ENCODE data around the gene LLGL2. TPM values are rescaled to one million over a fixed set of nuclear protein-coding genes. Genes with fewer than 3 reads are reported as not detected.
A peak's percentile ranks its signal among the peaks of the same experiment; 100 is the strongest.
"Not testable (repeated sequence)": the region's sequence is repeated elsewhere in the genome, so short reads cannot be mapped to it uniquely, and the experiment has no call there.

LLGL2 gene
- total RNA-seq, 1 donor from 2014 or later: 2.7 TPM

DNA sequence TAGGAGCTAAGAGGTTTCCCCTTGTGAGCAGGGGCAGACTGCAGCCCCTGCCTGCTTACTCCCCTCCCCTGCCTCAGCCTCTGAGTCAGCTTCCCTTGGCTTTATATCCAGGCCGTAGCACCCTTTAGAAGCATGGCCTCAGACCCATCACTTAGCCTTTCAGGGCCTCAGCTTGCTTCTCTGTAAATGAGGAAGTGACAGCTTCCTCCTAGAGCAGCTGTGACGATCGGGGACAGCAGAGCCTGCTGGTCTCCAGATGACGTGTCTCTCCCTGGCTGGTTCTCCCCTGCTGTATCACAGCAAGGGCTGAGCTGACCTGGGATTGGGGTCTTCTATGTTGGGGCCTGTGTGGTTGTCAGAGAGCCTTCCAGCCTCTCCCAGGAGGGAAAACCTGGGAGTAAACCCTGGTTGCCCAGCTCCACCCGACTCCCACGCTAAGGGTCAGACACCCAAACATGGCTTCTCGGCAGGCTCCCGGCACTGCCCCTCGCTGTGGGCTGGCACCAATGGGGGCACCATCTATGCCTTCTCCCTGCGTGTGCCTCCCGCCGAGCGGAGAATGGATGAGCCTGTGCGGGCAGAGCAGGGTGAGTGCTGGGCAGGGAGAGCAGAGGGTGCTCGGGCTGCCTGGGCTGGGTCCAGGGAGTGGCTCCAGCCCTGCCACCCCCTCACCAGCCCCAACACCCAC lies 45.8 kb downstream of the LLGL2 start:
- DNase-seq: no peak

DNA sequence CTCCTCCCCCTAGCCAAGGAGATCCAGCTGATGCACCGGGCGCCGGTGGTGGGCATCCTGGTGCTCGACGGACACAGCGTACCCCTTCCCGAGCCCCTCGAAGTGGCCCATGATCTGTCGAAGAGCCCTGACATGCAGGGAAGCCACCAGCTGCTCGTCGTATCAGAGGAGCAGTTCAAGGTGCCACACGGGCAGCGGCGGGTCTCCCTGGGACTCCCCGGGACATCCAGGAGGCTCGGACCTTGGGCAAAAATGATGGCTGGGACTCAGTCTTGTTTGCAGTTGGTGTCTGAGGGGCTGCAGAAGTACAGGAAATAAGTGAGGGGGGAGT lies 46.4 kb downstream of the LLGL2 start:
- DNase-seq: no peak

DNA sequence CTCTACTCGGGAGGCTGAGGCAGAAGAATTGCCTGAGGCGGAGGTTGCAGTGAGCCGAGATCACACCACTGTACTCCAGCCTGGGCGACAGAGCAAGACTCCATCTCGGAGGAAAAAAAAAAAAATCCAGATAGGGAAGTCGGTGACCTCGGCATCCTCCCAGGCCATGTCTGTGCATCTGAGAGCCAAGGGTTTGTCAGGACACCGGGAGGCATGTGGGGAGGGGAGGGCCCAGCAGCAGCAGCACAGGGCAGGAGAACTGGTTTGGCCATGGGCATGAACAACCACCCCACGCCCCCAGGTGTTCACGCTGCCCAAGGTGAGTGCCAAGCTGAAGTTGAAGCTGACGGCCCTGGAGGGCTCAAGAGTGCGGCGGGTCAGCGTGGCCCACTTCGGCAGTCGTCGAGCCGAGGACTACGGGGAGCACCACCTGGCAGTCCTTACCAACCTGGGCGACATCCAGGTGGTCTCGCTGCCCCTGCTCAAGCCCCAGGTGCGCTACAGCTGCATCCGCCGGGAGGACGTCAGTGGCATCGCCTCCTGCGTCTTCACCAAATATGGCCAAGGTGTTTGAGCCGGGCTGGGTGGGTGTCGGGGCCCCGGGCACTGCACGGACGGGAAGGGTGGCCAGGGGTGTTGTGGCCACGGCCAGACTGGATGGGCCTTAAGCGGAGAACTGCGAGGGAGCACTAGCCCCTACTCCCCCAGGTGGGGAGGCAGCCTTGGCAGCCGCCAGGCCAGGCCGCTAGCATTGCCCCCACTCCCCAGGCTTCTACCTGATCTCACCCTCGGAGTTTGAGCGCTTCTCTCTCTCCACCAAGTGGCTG lies 47.4 kb downstream of the LLGL2 start:
- DNase-seq: no peak

DNA sequence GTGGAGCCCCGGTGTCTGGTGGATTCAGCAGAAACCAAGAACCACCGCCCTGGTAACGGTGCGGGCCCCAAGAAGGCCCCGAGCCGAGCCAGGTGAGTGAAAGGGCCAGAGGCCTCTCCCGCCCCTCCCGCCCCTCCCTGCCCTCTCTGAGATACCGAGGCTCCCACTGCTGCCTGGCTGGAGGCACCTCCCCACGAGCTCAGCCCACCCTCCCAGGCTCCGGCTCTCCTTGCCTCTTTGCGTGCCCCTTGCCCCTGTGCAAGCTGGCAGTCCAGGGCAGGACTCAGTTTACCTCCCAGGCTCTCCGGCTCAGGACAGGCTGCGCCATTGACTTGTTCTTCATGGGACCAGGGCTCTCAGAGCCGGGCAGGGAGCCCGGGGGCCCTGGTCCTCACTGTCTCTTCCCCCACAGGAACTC lies 48.1 kb downstream of the LLGL2 start:
- no peak for DNase-seq

DNA sequence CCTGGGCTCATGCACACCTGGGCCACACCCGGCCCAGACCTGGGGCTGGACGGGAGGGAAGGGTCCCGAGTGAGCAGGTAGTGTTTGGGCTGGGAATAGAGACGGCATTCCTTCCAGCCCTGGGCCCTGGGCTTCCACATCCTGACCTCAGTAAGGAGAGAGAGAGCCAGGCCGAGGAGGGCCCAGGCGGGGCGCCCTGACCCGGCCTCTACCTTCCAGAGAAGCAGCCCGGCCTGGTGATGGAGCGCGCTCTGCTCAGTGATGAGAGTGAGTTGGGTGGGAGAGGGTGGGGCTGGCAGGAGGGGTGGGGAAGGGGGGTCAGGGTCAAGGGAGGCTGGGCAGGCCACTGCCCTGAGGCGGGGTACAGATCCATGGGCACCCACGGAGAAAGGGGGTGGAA lies 48.5 kb downstream of the LLGL2 start:
- DNase-seq: no peak

DNA sequence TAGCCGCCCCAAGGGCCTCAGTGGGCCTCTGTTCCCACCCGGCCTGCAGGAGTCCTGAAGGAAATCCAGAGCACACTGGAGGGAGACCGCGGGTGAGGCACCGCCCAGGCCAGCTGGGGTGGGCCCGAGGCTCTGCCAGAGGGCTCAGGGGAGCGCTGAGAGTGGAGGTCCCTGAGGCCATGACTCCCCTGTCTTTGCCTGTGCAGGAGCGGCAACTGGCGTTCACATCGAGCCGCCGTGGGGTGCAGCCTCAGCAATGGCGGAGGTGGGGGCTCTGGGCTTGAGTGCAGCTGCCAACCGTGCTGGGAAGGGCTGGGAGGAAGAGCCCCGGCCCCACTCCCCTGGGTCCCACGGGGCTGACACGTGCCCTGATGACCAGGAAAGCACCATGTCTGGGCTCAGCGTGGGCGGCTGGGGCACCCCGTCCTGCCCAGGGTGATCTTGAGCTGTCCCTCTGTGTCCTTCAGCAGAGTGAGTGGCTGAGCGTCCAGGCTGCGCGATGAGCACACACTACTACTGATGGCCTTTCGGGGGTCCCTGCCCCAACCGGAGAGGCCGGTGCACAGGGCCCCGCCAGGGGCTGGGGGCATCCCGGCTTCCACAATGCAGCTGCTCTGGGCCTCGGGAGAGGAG lies 49.0 kb downstream of the LLGL2 start:
- no peak for DNase-seq

DNA sequence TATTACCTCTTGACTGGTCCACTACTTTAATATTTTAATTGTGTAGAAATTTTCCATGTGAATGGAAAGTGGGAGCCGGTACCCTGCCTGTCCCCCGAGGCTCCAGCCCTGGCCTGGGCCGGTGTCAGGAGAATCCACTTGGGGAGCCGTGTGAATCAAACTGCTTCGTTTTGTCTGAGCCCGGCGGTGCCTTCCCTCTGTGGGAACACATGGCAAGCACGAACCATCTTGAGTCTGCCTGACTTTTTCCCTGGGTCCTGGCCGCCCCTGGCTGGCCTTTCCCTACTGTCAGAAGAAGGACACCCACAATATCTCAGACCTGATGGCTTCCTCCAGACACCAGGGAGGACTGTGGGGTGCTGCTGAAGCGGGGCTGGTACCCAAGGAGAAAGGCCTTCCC lies 49.7 kb downstream of the LLGL2 start:
- no peak for DNase-seq

DNA sequence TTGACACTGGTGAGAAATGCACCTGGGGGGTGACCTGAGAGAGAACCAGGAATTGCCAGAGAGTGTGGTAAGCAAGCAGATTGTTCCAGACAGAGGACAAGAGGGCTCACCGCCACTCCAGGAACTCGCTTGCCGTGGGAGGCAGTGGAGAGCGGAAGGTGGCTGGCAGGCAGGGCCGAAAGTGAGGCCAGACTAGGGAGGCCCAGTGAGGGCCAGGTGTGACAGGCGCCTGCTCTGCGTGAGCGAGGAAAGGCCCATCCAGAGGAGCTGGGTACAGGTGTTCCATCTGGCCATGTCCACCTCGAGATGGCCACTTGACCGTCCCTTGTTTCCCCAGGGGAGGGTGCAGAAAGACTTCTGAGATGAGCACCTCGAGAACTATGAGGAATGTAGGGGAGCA lies 50.2 kb downstream of the LLGL2 start:
- no peak for DNase-seq

DNA sequence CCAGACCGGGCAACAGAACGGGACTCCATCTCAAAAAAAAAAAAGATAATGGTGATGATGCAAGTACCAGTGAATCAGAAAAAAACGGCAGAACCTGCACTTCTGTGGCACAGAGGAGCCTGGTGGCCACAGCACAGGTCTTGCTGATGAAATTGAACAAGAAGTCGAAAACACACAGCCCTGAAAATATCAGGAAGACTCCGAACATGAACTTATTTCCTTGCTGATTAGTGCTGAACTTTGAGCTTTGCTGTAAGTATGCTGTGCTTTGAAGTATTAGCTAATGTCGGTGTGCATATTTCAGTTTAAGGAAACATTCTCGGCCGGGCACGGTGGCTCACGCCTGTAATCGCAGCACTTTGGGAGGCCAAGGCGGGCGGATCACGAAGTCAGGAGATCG lies 51.2 kb downstream of the LLGL2 start:
- no peak for DNase-seq

DNA sequence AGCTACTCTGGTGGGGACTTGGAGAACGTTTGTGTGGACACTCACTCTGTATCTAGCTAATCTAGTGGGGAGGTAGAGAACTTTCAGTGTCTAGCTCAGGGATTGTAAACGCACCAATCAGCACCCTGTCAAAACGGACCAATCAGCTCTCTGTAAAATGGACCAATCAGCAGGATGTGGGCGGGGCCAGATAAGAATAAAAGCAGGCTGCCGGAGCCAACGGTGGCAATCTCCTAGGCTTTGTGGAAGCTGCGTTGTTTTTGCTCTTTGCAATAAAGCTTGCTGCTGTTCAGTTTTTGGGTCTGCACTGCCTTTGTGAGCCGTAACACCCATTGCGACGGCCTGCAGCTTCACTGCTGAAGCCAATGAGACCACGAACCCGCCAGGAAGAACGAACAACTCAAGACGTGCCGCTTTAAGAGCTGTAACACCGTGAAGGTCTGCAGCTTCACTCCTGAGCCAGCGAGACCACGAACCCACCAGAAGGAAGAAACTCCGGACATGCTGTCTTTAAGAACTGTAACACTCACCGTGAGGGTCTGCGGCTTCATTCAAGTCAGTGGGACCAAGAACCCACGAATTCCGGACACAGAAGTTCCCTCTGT lies 55.7 kb downstream of the LLGL2 start:
- DNase-seq: not testable (repeated sequence)

DNA sequence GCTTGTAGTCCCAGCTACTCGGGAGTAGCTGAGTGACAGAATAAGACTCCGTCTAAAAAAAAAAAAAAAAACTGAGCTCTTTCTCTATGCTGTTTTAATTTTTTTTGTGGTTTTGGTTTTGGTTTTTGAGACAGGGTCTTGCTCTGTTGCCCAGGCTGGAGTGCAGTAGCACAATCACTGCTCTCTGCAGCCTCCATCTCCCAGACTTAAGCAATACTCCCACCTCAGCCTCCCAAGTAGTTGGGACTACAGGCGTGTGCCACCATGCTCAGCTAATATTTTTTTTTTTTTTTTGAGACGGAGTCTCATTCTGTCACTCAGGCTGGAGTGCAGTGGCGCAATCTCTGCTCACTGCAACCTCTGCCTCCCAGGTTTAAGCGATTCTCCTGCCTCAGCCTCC lies 57.7 kb downstream of the LLGL2 start:
- DNase-seq: not testable (repeated sequence)

DNA sequence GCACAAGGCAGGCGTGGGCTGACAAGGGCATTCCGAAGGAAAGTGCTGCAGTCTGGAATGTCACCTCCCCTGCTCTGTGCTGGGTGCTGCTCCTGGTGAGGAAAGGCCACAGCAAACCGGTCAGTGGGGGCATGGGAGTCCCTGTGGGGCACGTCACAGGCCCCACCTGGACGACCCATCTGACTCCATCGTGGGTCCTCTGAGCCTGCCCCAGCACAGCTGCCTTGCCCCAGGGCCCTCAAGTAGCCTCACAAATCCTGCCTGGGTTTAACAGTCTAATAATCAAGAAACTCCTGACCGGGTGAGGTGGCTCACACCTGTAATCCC lies 59.3 kb downstream of the LLGL2 start:
- no peak for DNase-seq

DNA sequence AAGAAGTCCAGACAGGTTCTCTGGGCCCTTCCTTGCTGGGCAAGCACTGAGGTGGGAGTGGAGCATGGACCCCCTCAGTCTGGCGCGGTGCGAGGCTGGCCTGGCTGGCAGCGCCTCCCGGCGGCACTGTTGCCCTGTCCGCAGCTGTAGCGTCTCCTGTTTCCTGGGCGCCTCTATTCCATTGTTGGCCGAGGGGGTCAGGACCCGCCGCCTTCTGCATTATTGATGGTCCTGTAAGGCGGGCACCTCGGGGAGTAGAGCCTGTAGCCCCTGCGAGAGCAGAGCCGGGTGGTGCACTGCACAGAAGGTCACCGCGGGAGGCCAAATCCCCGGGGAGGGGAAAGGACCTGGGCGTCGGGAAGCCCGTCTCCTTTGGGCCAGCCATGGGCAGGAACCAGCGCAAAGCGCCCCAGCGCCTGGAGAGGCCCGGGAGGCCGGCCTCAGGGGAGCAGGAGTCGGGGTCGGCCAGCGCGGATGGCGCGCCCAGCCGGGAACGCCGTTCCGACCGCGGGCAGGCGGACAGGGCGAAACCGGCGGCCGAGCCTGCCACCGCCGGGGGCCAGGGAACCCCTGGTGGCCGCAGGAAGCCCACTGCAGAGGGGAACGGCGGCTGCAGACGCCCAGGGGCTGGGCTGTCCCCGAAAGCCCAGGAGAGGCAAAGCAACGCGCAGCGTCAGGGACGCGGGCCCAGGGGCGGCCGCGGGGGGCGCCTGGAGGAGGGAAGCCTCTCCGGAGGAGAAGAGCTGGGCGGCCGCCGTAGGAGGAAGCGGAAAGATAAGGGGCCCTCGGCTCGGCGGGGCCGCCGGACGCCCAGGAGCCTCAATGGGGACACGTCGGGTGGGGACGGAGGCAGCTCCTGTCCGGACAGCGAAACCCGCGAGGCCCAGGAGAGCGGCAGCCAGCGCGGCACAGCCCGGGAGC lies 62.4 kb downstream of the LLGL2 start, which contains the start of gene MYO15B:
MYO15B (plus strand) TSS at position 126 of the 921 bp plus-strand sequence; CDS start at position 384, 258 bp downstream.
- DNase-seq: no peak

DNA sequence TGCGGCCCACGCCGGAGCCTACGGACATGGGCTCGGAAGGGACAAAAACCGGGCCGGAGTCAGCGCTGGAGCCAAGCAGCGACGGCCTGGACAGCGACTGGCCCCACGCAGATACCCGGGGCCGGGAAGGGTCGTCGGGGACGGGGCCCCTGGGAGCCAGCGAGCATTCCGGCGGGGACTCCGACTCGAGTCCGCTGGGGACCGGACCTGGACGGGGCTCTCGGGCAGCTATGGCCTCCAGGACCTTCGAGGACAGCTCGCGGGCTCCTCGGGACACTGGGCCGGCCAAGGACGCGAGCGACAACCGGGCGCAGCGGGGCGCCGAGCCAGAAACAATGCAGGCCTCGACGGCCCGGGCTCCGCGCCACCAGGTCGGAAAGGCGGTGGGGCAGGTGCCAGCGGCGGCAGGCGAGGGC lies 63.1 kb downstream of the LLGL2 start:
- DNase-seq: no peak

DNA sequence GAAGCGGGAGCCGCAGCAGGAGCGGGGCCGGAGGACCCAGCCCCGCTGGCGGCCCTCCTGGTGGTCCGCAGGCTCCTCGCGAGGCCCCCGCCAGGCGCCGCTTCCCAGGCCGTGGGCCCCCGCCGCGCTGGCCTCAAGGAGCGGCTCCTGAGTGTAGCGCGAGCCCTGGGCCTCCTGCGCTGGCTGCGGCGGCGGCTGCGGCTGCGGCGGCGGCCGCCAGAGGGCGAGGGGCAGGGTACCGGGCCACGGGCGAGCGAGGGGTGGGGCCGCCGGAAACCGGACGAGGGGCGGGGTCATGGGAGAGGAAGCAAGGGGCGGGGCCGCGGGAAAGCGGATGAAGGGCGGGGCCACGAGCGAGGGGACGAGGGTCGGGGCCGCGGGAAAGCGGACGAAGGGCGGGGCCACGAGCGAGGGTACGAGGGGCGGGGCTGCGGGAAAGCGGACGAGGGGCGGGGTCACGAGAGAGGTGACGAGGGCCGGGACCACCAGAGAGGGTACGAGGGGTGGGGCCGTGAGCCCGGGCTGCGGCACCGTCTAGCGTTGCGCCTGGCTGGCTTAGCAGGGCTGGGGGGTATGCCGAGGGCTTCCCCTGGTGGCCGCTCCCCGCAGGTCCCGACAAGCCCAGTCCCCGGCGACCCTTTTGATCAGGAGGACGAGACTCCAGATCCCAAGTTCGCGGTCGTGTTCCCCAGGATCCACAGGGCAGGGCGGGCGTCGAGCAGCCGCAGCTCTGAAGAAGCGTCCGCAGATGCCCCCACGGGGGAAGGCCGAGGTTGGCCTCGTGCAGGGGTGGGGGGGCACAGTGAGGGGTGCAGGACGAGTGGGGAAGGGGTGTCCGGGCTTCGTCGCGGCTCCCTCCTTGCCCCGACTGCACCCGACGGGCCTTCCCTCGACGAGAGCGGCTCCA lies 63.8 kb downstream of the LLGL2 start:
- DNase-seq: peak; percentile 77

DNA sequence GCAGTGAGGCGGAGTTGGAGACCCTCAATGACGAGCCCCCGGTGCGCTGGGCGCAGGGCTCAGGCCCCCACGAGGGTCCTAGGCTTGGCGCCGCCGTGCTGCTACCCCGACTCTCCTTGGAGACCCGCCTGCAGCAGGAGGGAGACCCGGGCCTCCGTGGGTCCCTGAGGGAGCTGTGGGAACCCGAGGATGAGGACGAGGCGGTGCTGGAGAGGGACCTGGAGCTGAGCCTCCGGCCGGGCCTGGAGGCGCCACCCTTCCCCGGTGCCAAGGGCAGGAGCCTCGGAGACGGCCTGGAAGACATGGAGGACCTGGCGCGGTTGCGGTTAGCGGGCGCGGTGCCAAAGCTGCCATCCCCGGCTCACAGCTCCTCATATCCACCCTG lies 64.4 kb downstream of the LLGL2 start:
- DNase-seq: no peak

DNA sequence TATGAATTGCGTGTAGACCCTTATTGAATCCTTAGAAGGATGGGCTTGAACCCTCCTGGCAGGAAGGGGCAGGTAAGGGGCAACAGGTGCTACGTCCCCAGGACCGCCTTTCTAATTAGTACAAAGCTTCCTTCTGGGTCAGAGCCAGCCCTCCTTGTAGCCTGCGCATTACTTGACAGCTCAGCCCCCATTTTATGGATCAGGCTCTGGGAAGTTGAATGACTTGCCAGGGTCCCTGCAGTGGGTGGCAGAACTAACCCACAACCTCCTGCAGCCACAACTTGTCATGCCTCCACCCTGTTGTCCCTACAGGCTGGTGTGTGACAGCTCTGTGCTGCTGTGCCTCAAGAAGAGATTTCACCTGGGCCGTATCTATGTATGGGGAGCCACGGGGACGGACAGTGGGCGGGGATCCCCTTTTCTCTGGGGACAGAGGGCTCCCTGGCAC lies 64.8 kb downstream of the LLGL2 start:
- DNase-seq: no peak

DNA sequence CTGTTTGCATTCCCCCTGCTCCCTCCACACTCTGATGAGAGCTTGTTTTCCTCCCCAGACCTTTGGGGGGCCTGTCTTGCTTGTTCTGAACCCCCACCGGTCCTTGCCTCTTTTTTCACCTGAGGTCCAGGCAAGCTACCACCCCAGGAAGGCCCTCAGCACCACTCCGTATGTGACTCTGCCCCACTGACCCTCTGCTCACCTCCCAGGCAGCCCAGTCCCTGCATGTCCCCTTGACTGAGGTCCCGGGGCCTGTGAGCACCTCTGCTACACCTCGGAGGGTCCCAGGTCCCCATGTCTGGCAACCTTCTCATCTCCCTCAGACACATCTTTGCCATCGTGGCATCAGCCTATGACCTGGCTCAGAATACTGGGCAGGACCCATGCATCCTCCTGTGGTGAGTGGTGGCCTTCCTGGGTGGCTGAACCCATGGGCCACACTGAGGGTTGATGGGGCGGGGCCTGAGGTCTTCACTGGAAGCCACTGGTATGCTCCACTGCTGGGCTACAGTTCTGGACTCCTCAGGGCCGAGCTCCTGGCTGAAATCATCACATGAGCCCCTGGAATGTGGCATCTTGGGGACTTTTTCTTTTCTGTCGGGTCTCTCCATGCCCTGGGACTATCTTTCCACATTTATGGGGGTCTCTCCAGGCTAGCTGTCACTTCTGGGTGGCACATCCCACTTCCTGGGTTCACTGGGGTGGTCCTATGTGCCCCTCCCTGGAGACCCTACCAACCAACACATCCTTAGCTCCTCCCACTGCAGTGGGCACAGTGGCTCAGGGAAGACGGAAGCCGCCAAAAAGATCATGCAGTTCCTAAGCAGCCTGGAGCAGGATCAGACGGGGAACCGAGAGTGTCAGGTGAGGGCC lies 65.6 kb downstream of the LLGL2 start:
- DNase-seq: no peak

DNA sequence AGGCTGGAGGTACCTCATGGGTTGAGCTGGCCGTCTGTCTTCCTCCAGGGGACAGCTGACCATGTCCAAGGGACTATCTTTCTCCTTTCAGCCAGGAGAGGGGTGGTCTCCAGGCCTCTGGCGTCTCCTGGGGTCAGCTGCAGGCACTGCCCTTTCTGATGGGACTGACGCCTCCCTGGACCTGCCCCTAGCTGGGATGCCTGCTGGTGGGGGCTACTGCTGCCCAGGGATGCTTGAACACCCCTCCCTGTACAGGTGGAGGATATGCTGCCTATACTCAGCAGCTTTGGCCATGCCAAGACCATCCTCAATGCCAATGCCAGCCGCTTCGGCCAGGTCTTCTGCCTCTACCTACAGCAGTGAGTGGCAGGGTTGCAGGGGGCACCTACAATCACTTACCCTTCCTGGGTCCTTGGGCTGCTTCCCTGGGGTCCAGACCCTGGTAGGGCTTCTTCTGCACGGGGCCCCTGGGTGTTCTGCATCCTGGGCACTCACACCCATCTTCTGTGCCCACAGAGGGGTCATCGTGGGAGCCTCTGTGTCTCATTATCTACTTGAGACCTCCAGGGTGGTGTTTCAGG lies 66.3 kb downstream of the LLGL2 start:
- no peak for DNase-seq

Data from occipital lobe (tissue), 2 donors.